Measurements from ENCODE around the gene HYLS1. TPM values are rescaled to one million over a fixed set of nuclear protein-coding genes. Genes with fewer than 3 reads are reported as not detected.

The HYLS1 gene
- total and polyA plus RNA-seq, 4 experiments from 2014 or later, result 8.1 to 9.6 (median 8.6) TPM

DNA sequence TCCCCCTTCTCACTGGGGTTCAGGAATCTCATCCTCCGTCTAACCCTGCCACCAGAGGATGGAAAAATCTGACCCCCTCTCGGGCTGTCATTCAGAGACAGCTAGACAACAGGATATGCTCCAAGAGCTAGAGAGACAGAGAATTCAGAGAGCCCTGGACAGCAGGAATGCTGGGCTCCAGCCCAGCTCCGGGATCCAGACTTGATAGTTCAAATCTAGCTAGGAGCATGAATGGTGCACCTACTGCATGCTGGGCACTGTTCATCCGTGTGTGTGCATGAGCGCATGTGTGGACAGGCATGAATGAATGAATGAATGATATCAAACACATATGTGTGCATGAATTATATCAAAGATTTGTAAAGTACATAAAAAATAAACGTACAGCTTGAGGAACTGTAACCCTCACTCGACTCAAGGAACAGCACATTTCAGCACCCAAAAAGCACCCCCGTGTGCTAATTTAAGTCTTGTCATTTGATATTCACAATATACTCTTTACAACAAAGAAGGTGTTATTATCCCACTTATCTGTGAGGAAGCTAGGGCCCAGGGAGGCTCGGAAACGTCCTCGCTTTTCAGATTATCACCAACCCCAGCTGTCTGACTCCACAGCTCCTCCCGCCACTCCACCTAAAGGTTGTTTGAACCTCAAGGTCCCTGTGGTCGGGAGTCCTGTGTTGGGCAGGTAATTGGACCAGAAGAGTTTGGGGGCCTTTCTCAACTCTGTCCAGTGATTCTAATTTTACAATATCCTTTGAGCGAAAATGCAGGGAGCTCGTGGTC lies 57.7 kb downstream of the HYLS1 start:
- no peaks in the 10 kb centered on the region for H3K9me3 ChIP-seq (ENCODE audit: control insufficient read depth in 1 of 2, low read length in 2 of 2)
- Mint-ChIP-seq H3K4me1 (peaks cover 4 to 10% (median 6%) of the 10 kb centered on the region in 4 donors), H3K9me3 (no peaks in the 10 kb centered on the region), H3K27me3 (peaks cover 0 to 3% of the 10 kb centered on the region in 2 donors), H3K4me3 (no peak overlapping the region), H3K36me3 (no peaks in the 10 kb centered on the region), H3K27ac (no peak overlapping the region)
- H3K36me3 ChIP-seq (ENCODE audit: insufficient read depth, low read length), result no peaks in the 10 kb centered on the region
- no peak for DNase-seq
- intact Hi-C loops (cut with micrococcal nuclease), result no loop called here
- H3K27ac ChIP-seq (ENCODE audit: low read depth, low read length), result no peak overlapping the region
- H3K27me3 ChIP-seq (ENCODE audit: insufficient read depth, low read length), result no peaks in the 10 kb centered on the region
- ChIA-PET CTCF (ENCODE audit: partially characterized antibody) (interaction anchor here (1.3 to 2.2 kb wide), 2 partner anchors 94 to 248 kb away, joined by 3 to 9 read pairs; no protein-coding TSS in a partner anchor), POLR2A (ENCODE audit: partially characterized antibody) (no interaction called here)
- no peak overlapping the region for H3K4me3 ChIP-seq (ENCODE audit: low read length in 2 of 2)
- H3K4me1 ChIP-seq (ENCODE audit: insufficient read depth, low read length), result peaks cover 5% of the 10 kb centered on the region

GRCh38 chr11:125945797-125946520 lies 58.5 kb downstream of the HYLS1 start, which contains the start of gene VSIG10L2:
Gene VSIG10L2 (plus strand): TSS chr11:125946044. CDS start chr11:125946056, 12 bp downstream.
- POLR2A ChIA-PET (ENCODE audit: partially characterized antibody), result no interaction called here
- Histone ChIP-seq H3K27ac (ENCODE audit: low read depth, low read length) (no peak within 1 kb of the TSS), H3K36me3 (ENCODE audit: insufficient read depth, low read length) (no peaks in the 10 kb centered on the region), H3K9me3 (ENCODE audit: control insufficient read depth in 1 of 2, low read length in 2 of 2) (no peaks in the 10 kb centered on the region), H3K4me1 (ENCODE audit: insufficient read depth, low read length) (peaks cover 5% of the 10 kb centered on the region), H3K27me3 (ENCODE audit: insufficient read depth, low read length) (no peaks in the 10 kb centered on the region), H3K4me3 (ENCODE audit: low read length in 2 of 2) (no peak within 1 kb of the TSS)
- intact Hi-C loops (cut with micrococcal nuclease), result no loop called here
- CTCF ChIA-PET (ENCODE audit: partially characterized antibody), result interaction anchor here (2.2 kb wide), 1 partner anchor 248 kb away, joined by 9 read pairs; no protein-coding TSS in a partner anchor
- Mint-ChIP-seq H3K36me3 (no peaks in the 10 kb centered on the region), H3K27me3 (peaks cover 0 to 3% of the 10 kb centered on the region in 2 donors), H3K27ac (no peak within 1 kb of the TSS), H3K9me3 (no peaks in the 10 kb centered on the region), H3K4me1 (peaks cover 4 to 10% (median 6%) of the 10 kb centered on the region in 4 donors), H3K4me3 (no peak within 1 kb of the TSS)
- no peak for DNase-seq

- Histone ChIP-seq H3K27ac (ENCODE audit: low read depth, low read length) (no peak overlapping the region), H3K4me3 (ENCODE audit: low read length in 2 of 2) (no peak overlapping the region), H3K9me3 (ENCODE audit: control insufficient read depth in 1 of 2, low read length in 2 of 2) (no peaks in the 10 kb centered on the region), H3K27me3 (ENCODE audit: insufficient read depth, low read length) (no peaks in the 10 kb centered on the region), H3K4me1 (ENCODE audit: insufficient read depth, low read length) (peaks cover 5% of the 10 kb centered on the region), H3K36me3 (ENCODE audit: insufficient read depth, low read length) (no peaks in the 10 kb centered on the region)
- DNase-seq, result no peak
- POLR2A ChIA-PET (ENCODE audit: partially characterized antibody), result no interaction called here
- CTCF ChIA-PET (ENCODE audit: partially characterized antibody), result interaction anchor here (2.2 kb wide), 1 partner anchor 247 kb away, joined by 9 read pairs; no protein-coding TSS in a partner anchor
- H3K4me3 Mint-ChIP-seq, result no peak overlapping the region
- no peak overlapping the region for H3K27ac Mint-ChIP-seq
- H3K4me1 Mint-ChIP-seq, result peaks cover 4 to 9% (median 6%) of the 10 kb centered on the region in 4 donors
- peaks cover 3 to 6% of the 10 kb centered on the region in 2 donors for H3K27me3 Mint-ChIP-seq
- H3K36me3 Mint-ChIP-seq, result no peaks in the 10 kb centered on the region
- intact Hi-C loops (cut with micrococcal nuclease), result no loop called here
- no peaks in the 10 kb centered on the region for H3K9me3 Mint-ChIP-seq
Measured at GRCh38 chr11:125946712-125947418, 59.4 kb downstream of the HYLS1 start.

DNA sequence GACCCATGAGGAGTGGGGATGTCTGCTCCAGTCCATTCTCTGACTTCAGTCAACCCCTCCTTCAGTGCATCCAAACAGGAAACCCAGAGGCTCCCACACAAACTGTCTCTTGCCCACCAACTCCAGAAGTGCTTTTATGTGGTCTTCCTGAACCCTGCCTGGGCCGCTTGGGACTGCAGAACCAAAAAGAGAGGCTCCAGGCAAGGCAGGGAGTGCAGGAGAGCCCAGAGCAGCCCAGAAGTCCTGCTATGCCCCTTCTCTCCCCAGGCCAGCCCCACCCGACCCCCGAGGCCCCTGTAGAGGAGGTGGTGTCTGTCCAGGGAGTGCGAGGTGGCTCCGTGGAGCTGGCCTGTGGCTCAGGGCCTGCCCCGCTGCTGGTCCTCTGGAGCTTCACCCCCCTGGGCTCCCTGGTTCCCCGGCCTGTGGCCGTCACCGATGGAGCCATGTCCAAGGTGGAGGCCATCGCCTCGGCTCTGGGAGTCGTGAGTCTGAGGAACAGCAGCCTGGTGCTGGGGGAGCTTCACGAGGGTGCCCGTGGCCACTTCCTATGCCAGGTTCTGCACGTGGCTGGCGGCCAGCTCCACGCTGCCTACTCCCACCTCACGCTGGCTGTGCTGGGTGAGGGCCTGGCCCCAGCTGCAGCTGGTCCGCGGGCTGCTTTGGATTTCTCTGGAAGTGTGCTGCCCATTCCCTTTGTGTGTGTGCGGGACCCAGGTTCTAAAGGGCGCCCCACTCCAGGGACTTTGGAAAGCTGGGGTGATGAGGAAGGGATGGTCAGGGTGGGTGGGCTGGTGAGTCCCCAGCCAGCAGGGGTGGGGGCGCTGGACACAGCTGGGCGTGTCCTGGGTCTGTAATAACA lies 60.2 kb downstream of the HYLS1 start:
- POLR2A ChIA-PET (ENCODE audit: partially characterized antibody), result no interaction called here
- Mint-ChIP-seq H3K27ac (no peak overlapping the region), H3K9me3 (no peaks in the 10 kb centered on the region), H3K27me3 (peaks cover 3 to 6% of the 10 kb centered on the region in 2 donors), H3K36me3 (no peaks in the 10 kb centered on the region), H3K4me3 (no peak overlapping the region), H3K4me1 (peaks cover 0 to 1% (median under 1%) of the 10 kb centered on the region in 4 donors)
- CTCF ChIA-PET (ENCODE audit: partially characterized antibody), result no interaction called here
- Histone ChIP-seq H3K9me3 (ENCODE audit: control insufficient read depth in 1 of 2, low read length in 2 of 2) (no peaks in the 10 kb centered on the region), H3K27me3 (ENCODE audit: insufficient read depth, low read length) (no peaks in the 10 kb centered on the region), H3K27ac (ENCODE audit: low read depth, low read length) (no peak overlapping the region), H3K4me1 (ENCODE audit: insufficient read depth, low read length) (no peaks in the 10 kb centered on the region), H3K4me3 (ENCODE audit: low read length in 2 of 2) (no peak overlapping the region), H3K36me3 (ENCODE audit: insufficient read depth, low read length) (no peaks in the 10 kb centered on the region)
- DNase-seq, result no peak
- intact Hi-C loops (cut with micrococcal nuclease), result no loop called here

- CTCF ChIA-PET (ENCODE audit: partially characterized antibody), result no interaction called here
- Histone ChIP-seq H3K4me1 (ENCODE audit: insufficient read depth, low read length) (no peaks in the 10 kb centered on the region), H3K36me3 (ENCODE audit: insufficient read depth, low read length) (no peaks in the 10 kb centered on the region), H3K27ac (ENCODE audit: low read depth, low read length) (no peak overlapping the region), H3K27me3 (ENCODE audit: insufficient read depth, low read length) (no peaks in the 10 kb centered on the region), H3K4me3 (ENCODE audit: low read length in 2 of 2) (no peak overlapping the region), H3K9me3 (ENCODE audit: control insufficient read depth in 1 of 2, low read length in 2 of 2) (no peaks in the 10 kb centered on the region)
- POLR2A ChIA-PET (ENCODE audit: partially characterized antibody), result no interaction called here
- H3K9me3 Mint-ChIP-seq, result no peaks in the 10 kb centered on the region
- DNase-seq, result no peak
- peaks cover 3 to 6% of the 10 kb centered on the region in 2 donors for H3K27me3 Mint-ChIP-seq
- no peaks in the 10 kb centered on the region for H3K36me3 Mint-ChIP-seq
- no peak overlapping the region for H3K27ac Mint-ChIP-seq
- no peaks in the 10 kb centered on the region for H3K4me1 Mint-ChIP-seq
- intact Hi-C loops (cut with micrococcal nuclease), result no loop called here
- H3K4me3 Mint-ChIP-seq, result no peak overlapping the region
Measured at GRCh38 chr11:125948278-125949051, 61.0 kb downstream of the HYLS1 start.

Measured in CD4-positive, alpha-beta memory T cell (primary cell).